HepG2 (cell line): ENCODE data around the gene SLFN12L. TPM values are rescaled to one million over a fixed set of nuclear protein-coding genes. Genes with fewer than 3 reads are reported as not detected.
A peak's percentile ranks its signal among the peaks of the same experiment; 100 is the strongest.

Experiments used
- ETV6 ChIP-seq: sonication (generic); formaldehyde crosslinking; conservative IDR thresholded peaks from 2 replicates; pipeline ENCODE4 v1.4.0; 2020; ENCODE audit warnings: missing genetic modification reagents
- GATAD2A ChIP-seq: IDR thresholded peaks from 2 replicates; pipeline ENCODE4 v1.6.1; 2016
- HOXA7 ChIP-seq: sonication (generic); formaldehyde crosslinking; IDR thresholded peaks from 2 replicates; pipeline ENCODE4 v1.8.1; 2022; ENCODE audit warnings: mild to moderate bottlenecking, missing genetic modification reagents, moderate library complexity
- ISL2 ChIP-seq: sonication (generic); formaldehyde crosslinking; IDR thresholded peaks from 2 replicates; pipeline ENCODE4 v1.5.0; 2020; ENCODE audit warnings: missing genetic modification reagents
- KDM4B ChIP-seq: sonication (generic); formaldehyde crosslinking; IDR thresholded peaks from 2 replicates; pipeline ENCODE4 v1.4.0; 2020; ENCODE audit warnings: missing genetic modification reagents
- MTA1 ChIP-seq: sonication (generic); formaldehyde crosslinking; IDR thresholded peaks from 2 replicates; pipeline ENCODE4 v1.4.0; 2020; ENCODE audit warnings: missing genetic modification reagents, mild to moderate bottlenecking, borderline replicate concordance
- NONO ChIP-seq, 2 experiments: fragments of 450-650 bp in 1 of 2; sonication (generic) in 1 of 2; formaldehyde crosslinking in 1 of 2; IDR thresholded peaks in 1 of 2; conservative IDR thresholded peaks in 1 of 2; 2 replicates each; pipeline versions ENCODE4 v1.6.1 to v1.8.0; 2017 to 2022; ENCODE audit warnings: mild to moderate bottlenecking in 1 of 2, missing genetic modification reagents in 1 of 2, moderate library complexity in 1 of 2
- PHF20 ChIP-seq: sonication (generic); formaldehyde crosslinking; IDR thresholded peaks from 2 replicates; pipeline ENCODE4 v1.5.0; 2020; ENCODE audit warnings: mild to moderate bottlenecking, missing genetic modification reagents
- SETDB1 ChIP-seq: sonication (generic); formaldehyde crosslinking; IDR thresholded peaks from 2 replicates; pipeline ENCODE4 v1.5.1; 2020; ENCODE audit warnings: missing genetic modification reagents, mild to moderate bottlenecking, borderline replicate concordance
- SNAPC2 ChIP-seq: sonication (generic); formaldehyde crosslinking; IDR thresholded peaks from 2 replicates; pipeline ENCODE4 v1.8.1; 2022; ENCODE audit warnings: mild to moderate bottlenecking, missing genetic modification reagents
- SNRNP70 ChIP-seq: fragments of 200-400 bp; formaldehyde crosslinking; IDR thresholded peaks from 2 replicates; pipeline ENCODE4 v1.6.1; 2017; ENCODE audit warnings: mild to moderate bottlenecking, low read depth, low read length, moderate library complexity
- SP5 ChIP-seq: IDR thresholded peaks from 2 replicates; pipeline ENCODE4 v1.6.1; 2016; ENCODE audit warnings: low read depth, borderline replicate concordance
- ZNF260 ChIP-seq: sonication (generic); formaldehyde crosslinking; IDR thresholded peaks from 2 replicates; pipeline ENCODE4 v1.4.0; 2020; ENCODE audit warnings: missing genetic modification reagents, low read depth, mild to moderate bottlenecking, borderline replicate concordance
- ZNF331 ChIP-seq: sonication (generic); formaldehyde crosslinking; IDR thresholded peaks from 2 replicates; pipeline ENCODE4 v1.4.0; 2020; ENCODE audit warnings: missing genetic modification reagents
- ZNF564 ChIP-seq: sonication (generic); formaldehyde crosslinking; IDR thresholded peaks from 2 replicates; pipeline ENCODE4 v1.8.1; 2023; ENCODE audit warnings: mild to moderate bottlenecking, missing genetic modification reagents
- ZNF782 ChIP-seq: sonication (generic); formaldehyde crosslinking; IDR thresholded peaks from 2 replicates; pipeline ENCODE4 v1.4.0; 2020; ENCODE audit warnings: missing genetic modification reagents, mild to moderate bottlenecking, borderline replicate concordance
- polyA plus RNA-seq, 8 experiments: library from polyadenylated mRNA; depleted of rRNA in 3 of 8; stranded (reverse) in 7 of 8; unstranded in 1 of 8; fragments of >200 nt; fragmentation: Illumina TruSeq in 4 of 8; extraction: Trizol in 4 of 8; gene quantifications; 2 replicates each; pipeline versions ENCODE4 v1.2.1 to v1.2.3, GENCODE V29; 2011 to 2016; ENCODE audit warnings: low read depth in 4 of 8, missing spikeins in 1 of 8, mixed read lengths in 1 of 8; ENCODE audit not compliant: insufficient read depth in 1 of 8
- total RNA-seq, 5 experiments: library from RNA; depleted of rRNA; stranded (reverse); fragments of >200 nt; fragmentation: Illumina TruSeq; extraction: Trizol; gene quantifications; 2 replicates each; pipeline ENCODE4 v1.2.3, GENCODE V29; 2016; ENCODE audit warnings: low read depth in 1 of 5
- TF ChIP-seq, protein P1 (sequence below): sonication (generic); formaldehyde crosslinking; IDR thresholded peaks from 2 replicates; pipeline ENCODE4 v1.4.0; 2020; ENCODE audit warnings: missing genetic modification reagents, mild to moderate bottlenecking, borderline replicate concordance
- TF ChIP-seq, protein P2 (sequence below): sonication (generic); formaldehyde crosslinking; IDR thresholded peaks from 2 replicates; pipeline ENCODE4 v1.4.0; 2020; ENCODE audit warnings: missing genetic modification reagents, borderline replicate concordance
- TF ChIP-seq, protein P3 (sequence below): IDR thresholded peaks from 2 replicates; pipeline ENCODE4 v1.6.1; 2016; ENCODE audit warnings: low read depth, borderline replicate concordance
- TF ChIP-seq, protein P4 (sequence below), 2 experiments: sonication (generic) in 1 of 2; formaldehyde crosslinking in 1 of 2; IDR thresholded peaks; 2 replicates each; pipeline versions ENCODE4 v1.4.0 to v1.6.1; 2016 to 2020; ENCODE audit warnings: borderline replicate concordance in 1 of 2, low read depth in 1 of 2, mild to moderate bottlenecking in 1 of 2, missing genetic modification reagents in 1 of 2

SLFN12L gene
- total and polyA plus RNA-seq, 2 of the 13 experiments (the other 11 are each of a cell fraction or from before 2014, with no cell fraction given): not detected

DNA sequence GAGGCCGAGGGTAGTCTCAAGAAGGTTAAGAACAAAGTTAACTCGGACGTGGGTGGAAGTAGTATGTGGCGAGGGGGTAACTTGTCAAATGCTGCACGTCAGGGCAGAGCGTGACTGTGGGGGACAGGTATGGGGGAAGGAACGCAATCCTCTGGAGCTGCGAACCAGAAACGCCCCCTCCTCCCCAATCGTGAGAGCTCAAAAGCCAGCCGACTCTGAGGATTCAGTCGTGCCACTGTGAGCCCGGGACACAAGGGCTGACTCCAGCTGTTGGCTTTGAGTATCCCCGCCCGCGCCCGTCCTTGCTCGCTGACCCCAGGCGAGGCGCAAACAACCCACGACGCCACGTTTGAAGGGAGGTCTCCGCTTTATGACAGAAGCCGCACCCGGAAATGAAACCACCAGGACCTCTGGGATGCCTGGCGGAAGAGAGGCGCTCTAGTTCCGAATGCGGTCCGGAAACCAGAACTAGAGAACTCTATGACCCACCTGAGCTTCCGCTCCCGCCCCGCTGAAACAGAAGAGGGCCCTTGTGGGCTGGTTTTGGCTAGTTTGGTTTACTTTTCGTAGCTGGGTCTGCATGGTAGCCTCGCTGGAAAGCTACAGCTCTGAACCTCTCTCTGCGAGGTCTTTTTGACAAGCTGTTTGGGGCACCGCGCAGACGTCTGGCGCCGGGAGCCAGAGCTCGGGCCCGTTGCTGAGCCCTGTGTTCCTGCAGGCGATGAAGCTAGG is 40.9 kb upstream of the SLFN12L start, which contains the start of gene PEX12 (continued):
- TF ChIP-seq, protein P1, sequence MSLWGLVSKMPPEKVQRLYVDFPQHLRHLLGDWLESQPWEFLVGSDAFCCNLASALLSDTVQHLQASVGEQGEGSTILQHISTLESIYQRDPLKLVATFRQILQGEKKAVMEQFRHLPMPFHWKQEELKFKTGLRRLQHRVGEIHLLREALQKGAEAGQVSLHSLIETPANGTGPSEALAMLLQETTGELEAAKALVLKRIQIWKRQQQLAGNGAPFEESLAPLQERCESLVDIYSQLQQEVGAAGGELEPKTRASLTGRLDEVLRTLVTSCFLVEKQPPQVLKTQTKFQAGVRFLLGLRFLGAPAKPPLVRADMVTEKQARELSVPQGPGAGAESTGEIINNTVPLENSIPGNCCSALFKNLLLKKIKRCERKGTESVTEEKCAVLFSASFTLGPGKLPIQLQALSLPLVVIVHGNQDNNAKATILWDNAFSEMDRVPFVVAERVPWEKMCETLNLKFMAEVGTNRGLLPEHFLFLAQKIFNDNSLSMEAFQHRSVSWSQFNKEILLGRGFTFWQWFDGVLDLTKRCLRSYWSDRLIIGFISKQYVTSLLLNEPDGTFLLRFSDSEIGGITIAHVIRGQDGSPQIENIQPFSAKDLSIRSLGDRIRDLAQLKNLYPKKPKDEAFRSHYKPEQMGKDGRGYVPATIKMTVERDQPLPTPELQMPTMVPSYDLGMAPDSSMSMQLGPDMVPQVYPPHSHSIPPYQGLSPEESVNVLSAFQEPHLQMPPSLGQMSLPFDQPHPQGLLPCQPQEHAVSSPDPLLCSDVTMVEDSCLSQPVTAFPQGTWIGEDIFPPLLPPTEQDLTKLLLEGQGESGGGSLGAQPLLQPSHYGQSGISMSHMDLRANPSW (CRISPR knock-in tag): 0 out of 2 replicates have a peak, but pooled peaks have one; percentile 47
- TF ChIP-seq ZNF260 (CRISPR knock-in tag) (no peak), SNRNP70 (no peak), ISL2 (CRISPR knock-in tag) (peak; percentile 58; the same call in 1 of the 2 replicates), MTA1 (peak; percentile 42; the same call in 1 of the 2 replicates), GATAD2A (peak; percentile 71), ZNF331 (CRISPR knock-in tag) (peak; percentile 85), ZNF782 (CRISPR knock-in tag) (peak; percentile 85; the same call in 1 of the 2 replicates), PHF20 (peak; percentile 99), ZNF564 (CRISPR knock-in tag) (no peak), SP5 (0 out of 2 replicates have a peak, but pooled peaks have one; percentile 30), NONO (IDR thresholded peaks at IDR 0.05) (no peak), NONO (CRISPR knock-in tag; conservative IDR thresholded peaks at IDR 0.05) (peak; percentile 83), HOXA7 (CRISPR knock-in tag) (0 out of 2 replicates have a peak, but pooled peaks have one; percentile 34), SETDB1 (CRISPR knock-in tag) (no peak), SNAPC2 (no peak), ETV6 (CRISPR knock-in tag) (peak; percentile 74; the same call in 1 of the 2 replicates), KDM4B (CRISPR knock-in tag) (peak; percentile 64; the same call in 1 of the 2 replicates)
- TF ChIP-seq, protein P2, sequence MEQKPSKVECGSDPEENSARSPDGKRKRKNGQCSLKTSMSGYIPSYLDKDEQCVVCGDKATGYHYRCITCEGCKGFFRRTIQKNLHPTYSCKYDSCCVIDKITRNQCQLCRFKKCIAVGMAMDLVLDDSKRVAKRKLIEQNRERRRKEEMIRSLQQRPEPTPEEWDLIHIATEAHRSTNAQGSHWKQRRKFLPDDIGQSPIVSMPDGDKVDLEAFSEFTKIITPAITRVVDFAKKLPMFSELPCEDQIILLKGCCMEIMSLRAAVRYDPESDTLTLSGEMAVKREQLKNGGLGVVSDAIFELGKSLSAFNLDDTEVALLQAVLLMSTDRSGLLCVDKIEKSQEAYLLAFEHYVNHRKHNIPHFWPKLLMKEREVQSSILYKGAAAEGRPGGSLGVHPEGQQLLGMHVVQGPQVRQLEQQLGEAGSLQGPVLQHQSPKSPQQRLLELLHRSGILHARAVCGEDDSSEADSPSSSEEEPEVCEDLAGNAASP (CRISPR knock-in tag): peak; percentile 65; the same call in 1 of the 2 replicates
- TF ChIP-seq, protein P3, sequence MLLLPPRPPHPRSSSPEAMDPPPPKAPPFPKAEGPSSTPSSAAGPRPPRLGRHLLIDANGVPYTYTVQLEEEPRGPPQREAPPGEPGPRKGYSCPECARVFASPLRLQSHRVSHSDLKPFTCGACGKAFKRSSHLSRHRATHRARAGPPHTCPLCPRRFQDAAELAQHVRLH: peak; percentile 80; the same call in 1 of the 2 replicates
- TF ChIP-seq, protein P4, sequence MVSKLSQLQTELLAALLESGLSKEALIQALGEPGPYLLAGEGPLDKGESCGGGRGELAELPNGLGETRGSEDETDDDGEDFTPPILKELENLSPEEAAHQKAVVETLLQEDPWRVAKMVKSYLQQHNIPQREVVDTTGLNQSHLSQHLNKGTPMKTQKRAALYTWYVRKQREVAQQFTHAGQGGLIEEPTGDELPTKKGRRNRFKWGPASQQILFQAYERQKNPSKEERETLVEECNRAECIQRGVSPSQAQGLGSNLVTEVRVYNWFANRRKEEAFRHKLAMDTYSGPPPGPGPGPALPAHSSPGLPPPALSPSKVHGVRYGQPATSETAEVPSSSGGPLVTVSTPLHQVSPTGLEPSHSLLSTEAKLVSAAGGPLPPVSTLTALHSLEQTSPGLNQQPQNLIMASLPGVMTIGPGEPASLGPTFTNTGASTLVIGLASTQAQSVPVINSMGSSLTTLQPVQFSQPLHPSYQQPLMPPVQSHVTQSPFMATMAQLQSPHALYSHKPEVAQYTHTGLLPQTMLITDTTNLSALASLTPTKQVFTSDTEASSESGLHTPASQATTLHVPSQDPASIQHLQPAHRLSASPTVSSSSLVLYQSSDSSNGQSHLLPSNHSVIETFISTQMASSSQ (IDR thresholded peaks at IDR 0.05; ENCODE audit: low read depth): 0 out of 2 replicates have a peak, but pooled peaks have one; percentile 29
- TF ChIP-seq, protein P4 (CRISPR knock-in tag; IDR thresholded peaks at IDR 0.05; ENCODE audit: borderline replicate concordance): peak; percentile 72; the same call in 1 of the 2 replicates
